Kidney epithelial cell (primary cell): ENCODE measurements around the gene AKAP13. TPM values are rescaled to one million over a fixed set of nuclear protein-coding genes. Genes with fewer than 3 reads are reported as not detected.

ENCODE experiments used
- DNase-seq: peaks from one replicate; pipeline ENCODE4 v3.0.0-alpha.2; 2010; ENCODE audit warnings: low read depth
- H3K27me3 ChIP-seq: 2 replicates; pipeline ENCODE4 v1.6.0; 2011; ENCODE audit warnings: low read length; ENCODE audit not compliant: control insufficient read depth, insufficient read depth
- H3K36me3 ChIP-seq: 2 replicates; pipeline ENCODE4 v1.5.1; 2011; ENCODE audit warnings: low read length; ENCODE audit not compliant: control insufficient read depth, insufficient read depth
- H3K4me3 ChIP-seq: 2 replicates; pipeline ENCODE4 v1.5.1; 2011; ENCODE audit warnings: low read depth, mild to moderate bottlenecking, control low read depth, low read length
- total RNA-seq: library from RNA; depleted of rRNA; stranded (reverse); fragments of >200 nt; gene quantifications from 2 replicates; pipeline ENCODE4 v1.2.3, GENCODE V29; 2015
- TF ChIP-seq, protein P1 (sequence below): IDR thresholded peaks from 2 replicates; pipeline ENCODE4 v1.5.1; 2011; ENCODE audit warnings: mild to moderate bottlenecking, moderate library complexity, low read length, control low read depth, inconsistent platforms; ENCODE audit not compliant: insufficient read depth, poor library complexity, severe bottlenecking

Gene AKAP13
- total RNA-seq, 1 donor from 2014 or later: 54.0 TPM

- Histone ChIP-seq H3K36me3 (no peaks in the 10 kb centered on the region), H3K4me3 (no peak overlapping the region), H3K27me3 (no peaks in the 10 kb centered on the region)
- DNase-seq: no peak
- TF ChIP-seq, protein P1, sequence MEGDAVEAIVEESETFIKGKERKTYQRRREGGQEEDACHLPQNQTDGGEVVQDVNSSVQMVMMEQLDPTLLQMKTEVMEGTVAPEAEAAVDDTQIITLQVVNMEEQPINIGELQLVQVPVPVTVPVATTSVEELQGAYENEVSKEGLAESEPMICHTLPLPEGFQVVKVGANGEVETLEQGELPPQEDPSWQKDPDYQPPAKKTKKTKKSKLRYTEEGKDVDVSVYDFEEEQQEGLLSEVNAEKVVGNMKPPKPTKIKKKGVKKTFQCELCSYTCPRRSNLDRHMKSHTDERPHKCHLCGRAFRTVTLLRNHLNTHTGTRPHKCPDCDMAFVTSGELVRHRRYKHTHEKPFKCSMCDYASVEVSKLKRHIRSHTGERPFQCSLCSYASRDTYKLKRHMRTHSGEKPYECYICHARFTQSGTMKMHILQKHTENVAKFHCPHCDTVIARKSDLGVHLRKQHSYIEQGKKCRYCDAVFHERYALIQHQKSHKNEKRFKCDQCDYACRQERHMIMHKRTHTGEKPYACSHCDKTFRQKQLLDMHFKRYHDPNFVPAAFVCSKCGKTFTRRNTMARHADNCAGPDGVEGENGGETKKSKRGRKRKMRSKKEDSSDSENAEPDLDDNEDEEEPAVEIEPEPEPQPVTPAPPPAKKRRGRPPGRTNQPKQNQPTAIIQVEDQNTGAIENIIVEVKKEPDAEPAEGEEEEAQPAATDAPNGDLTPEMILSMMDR: no peak
Measured at GRCh38 chr15:85754989-85755388, 374.6 kb downstream of the AKAP13 start.

GRCh38 chr15:85755471-85755870, 375.1 kb downstream of the AKAP13 start:
- Histone ChIP-seq H3K36me3 (no peaks in the 10 kb centered on the region), H3K27me3 (no peaks in the 10 kb centered on the region), H3K4me3 (no peak overlapping the region)
- no peak for DNase-seq
- TF ChIP-seq, protein P1: no peak

GRCh38 chr15:85755942-85756341, 375.5 kb downstream of the AKAP13 start:
- H3K36me3 ChIP-seq: no peaks in the 10 kb centered on the region
- TF ChIP-seq, protein P1: no peak
- no peak overlapping the region for H3K4me3 ChIP-seq
- no peak for DNase-seq
- H3K27me3 ChIP-seq: no peaks in the 10 kb centered on the region

DNA sequence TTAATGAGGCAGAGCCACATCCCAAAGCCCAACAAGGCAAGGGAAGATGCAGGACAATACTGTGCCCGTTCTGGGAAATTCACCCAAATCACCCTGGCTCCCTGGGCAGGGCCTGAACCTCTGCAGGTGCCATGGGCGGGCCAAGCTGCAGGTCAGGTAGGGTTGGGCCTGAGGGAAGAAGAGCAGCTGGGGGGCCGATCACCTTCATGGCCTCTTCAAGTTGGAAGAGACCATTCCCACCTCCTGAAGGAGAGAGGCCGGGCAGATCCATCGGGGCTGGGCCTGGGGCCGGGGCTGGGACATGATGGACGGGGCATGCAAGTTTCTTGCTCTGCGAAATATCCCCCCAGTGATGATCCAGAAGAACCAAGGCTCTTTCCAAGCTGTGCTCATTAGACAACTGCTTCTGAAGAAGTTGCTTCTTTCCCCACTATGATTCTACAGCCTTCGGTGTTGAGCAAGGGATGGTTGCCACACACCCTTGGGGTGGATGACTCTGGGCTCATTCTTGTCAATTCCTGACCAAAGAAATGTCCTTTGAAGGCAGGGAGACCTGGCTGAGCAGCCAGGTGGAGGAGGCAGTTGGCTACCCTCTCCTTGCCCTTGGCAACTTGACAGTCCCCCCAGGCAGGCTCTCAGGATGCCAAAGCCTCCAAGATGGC, 376.1 kb downstream of the AKAP13 start:
- DNase-seq: no peak
- no peaks in the 10 kb centered on the region for H3K27me3 ChIP-seq
- TF ChIP-seq, protein P1: no peak
- no peak overlapping the region for H3K4me3 ChIP-seq
- no peaks in the 10 kb centered on the region for H3K36me3 ChIP-seq

DNA sequence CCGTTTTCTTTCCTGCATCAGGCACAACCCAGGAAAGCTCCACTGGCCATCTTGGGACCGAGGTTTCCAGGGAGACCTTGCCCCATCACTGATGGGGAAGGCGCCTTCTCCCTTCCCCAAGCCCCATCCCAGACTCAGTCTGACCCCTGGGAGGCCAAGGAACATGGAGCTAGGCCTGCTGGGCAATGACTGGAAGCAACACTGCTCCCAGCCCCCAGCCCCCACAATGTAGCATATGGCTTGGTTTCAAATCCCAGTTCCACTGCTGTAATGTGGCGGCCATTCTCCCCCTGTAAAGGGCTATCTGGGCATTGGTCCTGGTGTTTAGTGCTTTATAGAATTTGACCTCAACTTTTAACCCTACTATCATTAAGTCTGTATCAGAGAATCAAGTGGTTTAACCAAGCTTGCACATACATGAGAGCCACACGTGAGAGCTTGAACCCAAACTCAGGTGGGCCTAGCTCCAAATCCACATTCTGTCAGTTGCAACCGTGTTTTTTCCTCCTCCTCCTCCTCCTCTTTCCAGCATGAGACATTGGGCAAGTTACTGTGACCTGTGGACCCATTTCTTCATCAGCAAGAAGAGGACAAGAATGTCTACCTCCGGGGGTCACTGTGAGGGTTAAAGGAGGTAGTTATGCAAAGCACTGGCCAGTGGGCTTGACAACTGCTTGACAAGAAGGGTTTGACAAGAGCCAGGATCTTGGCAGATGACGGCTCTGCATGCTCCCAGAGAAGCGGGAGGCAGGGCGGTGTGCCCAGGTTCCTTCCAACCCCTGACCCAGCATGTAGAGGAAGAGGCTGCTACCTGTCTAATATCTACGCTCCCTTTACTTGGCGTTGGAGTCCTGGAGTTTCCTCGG, 376.9 kb downstream of the AKAP13 start:
- no peaks in the 10 kb centered on the region for H3K36me3 ChIP-seq
- no peak overlapping the region for H3K4me3 ChIP-seq
- TF ChIP-seq, protein P1: no peak
- no peaks in the 10 kb centered on the region for H3K27me3 ChIP-seq
- DNase-seq: no peak
